HG03039 (cell line): Measurements from ENCODE around the gene RAB11FIP4.
A peak's percentile ranks its signal among the peaks of the same experiment; 100 is the strongest.

ENCODE experiments used
- ATAC-seq: cut with Tn5 transposase; IDR thresholded peaks from one replicate; pipeline ENCODE4 v1.9.1; 2021; ENCODE audit warnings: mild to moderate bottlenecking, moderate library complexity; ENCODE audit not compliant: unreplicated experiment

The RAB11FIP4 gene

DNA sequence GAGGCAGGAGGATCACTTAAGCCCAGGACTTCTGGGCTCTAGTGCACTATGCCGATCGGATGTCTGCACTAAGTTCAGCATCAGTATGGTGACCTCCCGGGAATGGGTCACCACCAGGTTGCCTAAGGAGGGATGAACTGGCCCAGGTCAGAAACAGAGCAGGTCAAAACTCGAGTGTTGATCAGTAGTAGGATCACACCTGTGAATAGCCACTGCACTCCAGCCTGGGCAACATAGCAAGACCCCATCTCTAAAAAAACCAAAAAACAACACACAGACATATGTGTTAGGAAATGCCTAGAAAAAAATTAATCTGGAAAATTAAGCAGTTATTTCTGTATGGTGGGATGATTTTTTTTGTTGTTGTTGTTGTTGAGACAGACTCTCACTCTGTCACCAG, 127.0 kb downstream of the RAB11FIP4 start:
- ATAC-seq, result no peak

GRCh38 chr17:31521632-31522283, 130.3 kb downstream of the RAB11FIP4 start:
- no peak for ATAC-seq

- no peak for ATAC-seq
Observed at GRCh38 chr17:31522284-31522931, 130.9 kb downstream of the RAB11FIP4 start.

DNA sequence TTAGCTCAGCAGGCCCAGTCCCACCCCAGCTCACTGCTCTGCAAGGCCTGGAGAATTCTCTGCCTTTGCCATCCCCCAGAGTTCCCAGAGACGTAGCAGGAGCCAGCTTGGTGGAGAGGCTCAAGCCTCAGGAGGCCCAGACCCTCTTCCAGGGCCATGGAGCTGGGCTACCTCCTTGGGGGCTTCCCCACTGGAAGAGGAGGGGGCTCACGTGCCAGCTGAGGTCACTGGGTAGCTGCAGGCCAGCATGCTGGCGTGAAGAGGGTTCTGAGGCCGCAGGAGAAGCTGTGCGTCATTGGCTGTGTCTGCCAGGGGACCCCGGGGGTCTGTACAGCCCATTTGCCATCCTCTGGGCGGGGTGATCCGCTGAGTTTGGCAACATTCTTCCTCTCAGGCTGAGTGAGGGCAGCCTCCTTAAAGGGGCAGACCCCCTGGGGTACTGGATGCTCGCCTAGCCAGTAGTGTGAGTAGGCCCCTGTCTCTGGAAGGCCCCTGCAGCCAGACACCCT, 131.6 kb downstream of the RAB11FIP4 start:
- ATAC-seq, result no peak

DNA sequence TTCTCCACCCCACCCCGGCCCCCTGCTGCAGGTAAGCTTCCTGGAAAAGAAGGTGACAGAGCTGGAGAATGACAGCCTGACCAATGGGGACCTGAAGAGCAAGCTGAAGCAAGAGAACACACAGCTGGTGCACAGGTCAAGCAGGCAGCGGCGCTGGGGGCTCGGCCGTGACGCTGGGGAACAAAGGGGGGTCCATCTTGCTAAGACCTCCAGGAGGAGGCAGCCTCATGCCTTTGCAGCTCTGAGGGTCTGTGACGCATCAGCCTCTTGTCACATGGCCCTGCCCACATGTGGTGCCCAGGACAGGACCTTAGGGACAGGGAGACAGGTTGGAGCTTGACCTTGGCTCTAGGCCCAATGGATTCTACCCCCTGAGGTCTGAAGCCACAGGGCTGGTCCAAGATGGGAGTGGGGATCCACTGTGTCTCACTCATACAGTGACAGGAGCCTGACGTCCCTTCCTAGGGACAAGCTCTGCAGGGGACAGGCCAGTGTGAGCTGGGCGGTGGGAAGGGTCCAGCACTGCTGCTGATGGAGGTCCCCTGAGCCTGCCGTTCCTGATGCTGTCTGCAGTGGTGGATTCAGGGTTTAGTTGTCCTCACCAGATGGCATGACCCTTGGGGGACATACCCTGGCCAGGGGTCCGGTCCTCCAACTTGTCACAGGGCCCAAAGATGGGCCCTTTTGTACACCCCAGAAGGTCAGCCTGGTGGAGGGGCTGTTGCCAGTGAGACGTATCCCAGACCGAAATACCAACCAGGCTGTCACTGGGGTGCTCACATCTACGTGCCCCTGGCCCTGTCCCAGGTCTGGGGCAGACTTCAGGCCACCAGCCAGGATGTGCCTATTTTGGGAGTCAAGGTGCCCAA, 132.6 kb downstream of the RAB11FIP4 start:
- no peak for ATAC-seq

- ATAC-seq, result no peak
Observed at GRCh38 chr17:31524926-31525800, 133.7 kb downstream of the RAB11FIP4 start.

DNA sequence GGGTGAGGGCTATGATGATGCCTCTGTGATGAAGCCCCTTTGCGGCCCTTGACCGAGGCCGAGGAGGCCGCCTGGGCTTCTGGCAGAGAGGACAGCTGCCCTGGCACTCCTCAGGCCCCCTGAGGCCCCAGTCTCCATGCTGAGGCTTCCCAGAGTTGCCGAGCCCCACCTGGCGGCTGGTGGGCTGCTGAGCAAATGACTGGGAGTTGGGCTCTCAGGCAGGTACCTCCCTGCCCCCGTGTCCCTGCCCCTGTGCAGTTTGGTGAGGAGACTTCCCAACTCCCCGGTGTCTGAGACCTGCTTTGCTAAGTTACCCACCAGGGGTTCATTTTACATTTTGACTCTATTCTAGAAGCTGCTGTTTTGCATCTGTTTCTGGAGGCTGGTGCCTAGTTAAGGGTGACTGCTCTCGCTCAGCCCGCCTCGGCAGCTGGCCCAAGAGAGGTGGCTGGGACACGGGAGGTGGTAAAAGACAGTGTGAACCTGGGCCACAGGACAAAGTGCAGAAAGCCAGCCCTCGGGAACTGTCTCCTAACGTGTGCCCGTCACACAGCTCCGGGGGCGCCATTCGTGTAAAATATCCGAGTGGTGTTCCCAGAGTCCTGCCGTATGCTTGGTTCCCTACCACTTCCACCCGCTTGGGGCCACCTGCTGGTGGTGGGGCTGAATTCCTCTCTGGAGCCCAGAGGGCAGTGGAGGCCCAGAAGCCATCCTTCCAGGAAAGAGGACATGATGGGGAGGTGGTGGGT, 134.5 kb downstream of the RAB11FIP4 start:
- no peak for ATAC-seq

- no peak for ATAC-seq
Observed at GRCh38 chr17:31527606-31528005, 136.1 kb downstream of the RAB11FIP4 start.

DNA sequence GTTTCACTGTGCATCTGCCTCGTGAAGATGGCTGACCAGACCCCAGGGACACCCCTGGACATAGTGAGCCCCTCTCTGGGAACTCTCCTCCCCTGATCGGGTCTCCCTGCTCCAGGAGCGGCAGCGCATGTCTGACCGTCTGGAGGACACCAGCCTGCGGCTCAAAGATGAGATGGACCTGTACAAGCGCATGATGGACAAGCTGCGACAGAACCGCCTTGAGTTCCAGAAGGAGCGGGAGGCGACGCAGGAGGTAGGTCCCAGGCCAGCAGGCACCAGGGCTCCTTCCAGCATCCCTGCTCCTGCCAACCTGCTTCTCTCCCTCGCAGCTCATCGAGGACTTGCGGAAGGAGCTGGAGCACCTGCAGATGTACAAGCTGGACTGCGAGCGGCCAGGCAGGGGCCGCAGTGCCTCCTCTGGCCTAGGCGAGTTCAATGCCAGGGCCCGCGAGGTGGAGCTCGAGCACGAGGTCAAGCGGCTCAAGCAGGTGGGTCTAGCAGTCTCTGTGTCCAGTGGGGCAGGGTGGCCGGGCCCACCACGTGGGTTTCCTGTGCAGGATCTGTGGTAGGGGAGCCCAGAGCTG, 136.9 kb downstream of the RAB11FIP4 start:
- no peak for ATAC-seq

GRCh38 chr17:31529841-31530251, 138.4 kb downstream of the RAB11FIP4 start:
- ATAC-seq, result no peak

GRCh38 chr17:31530391-31530985, 139.0 kb downstream of the RAB11FIP4 start:
- ATAC-seq, result no peak

DNA sequence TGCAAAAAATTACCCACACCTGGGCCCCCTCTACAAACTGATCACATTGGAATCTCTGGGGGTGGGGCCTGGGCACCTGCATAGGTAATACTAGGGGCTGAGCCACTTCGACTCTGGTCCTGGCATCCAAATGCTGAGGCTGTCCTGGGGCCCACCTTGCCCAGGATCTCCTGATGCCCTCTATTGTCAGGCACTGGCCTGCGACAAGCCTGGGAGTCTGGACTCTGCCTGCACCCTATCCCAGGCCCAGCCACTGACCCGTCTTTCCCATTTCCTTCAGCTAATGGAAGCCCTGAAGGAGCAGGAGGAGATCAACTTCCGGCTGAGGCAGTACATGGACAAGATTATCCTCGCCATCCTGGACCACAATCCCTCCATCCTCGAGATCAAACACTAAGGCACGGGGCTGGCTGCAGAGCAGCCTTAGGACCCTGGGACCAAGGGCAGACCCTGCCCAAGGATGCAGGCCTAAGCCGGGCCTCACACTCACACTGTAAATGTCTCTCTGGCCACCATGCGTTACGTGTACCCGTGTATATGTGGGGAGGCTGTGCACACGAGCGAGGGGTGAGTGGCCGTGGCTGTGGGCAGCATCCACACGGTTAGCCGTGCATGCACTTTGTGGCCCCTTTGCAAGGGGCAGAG, 140.0 kb downstream of the RAB11FIP4 start:
- ATAC-seq, result no peak

DNA sequence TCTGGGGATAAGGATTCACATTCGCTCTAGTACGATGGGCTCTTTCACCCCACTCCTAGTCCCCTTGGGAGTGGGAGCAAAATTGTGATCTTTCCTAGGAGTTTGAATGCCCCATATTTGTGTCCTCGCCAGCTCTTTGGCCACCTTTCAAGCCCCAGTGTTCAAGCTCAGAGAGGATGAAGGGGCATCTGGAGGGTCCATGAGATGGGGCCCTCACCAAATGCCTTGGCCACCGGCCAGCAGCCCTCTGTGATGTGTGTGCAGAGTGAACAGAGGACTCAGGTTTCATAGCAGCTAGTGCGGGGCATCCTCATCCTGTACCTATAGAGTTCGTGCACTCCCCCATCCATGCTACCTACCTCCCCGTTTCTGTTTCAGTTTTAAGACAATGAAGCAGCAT, 140.6 kb downstream of the RAB11FIP4 start:
- ATAC-seq, result no peak

DNA sequence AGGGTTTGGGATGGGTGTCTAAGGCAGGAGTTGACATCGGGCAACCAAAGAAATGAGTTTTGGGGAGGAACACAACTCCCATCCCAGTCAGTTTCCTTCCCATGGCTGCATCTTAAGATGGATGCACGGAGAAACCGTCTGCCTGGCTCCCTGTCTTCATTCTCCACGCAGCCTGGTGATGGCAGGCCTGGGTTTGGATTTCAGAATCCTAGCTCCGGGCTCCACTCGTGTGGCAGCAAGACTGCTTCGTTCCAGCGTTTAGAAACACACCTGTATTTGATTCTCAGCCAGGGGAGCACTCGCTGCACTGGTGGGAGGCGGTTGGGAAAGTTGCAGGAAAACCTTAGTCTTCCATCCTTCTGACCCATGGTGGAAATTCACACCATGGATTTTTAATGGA, 141.1 kb downstream of the RAB11FIP4 start:
- ATAC-seq, result no peak

DNA sequence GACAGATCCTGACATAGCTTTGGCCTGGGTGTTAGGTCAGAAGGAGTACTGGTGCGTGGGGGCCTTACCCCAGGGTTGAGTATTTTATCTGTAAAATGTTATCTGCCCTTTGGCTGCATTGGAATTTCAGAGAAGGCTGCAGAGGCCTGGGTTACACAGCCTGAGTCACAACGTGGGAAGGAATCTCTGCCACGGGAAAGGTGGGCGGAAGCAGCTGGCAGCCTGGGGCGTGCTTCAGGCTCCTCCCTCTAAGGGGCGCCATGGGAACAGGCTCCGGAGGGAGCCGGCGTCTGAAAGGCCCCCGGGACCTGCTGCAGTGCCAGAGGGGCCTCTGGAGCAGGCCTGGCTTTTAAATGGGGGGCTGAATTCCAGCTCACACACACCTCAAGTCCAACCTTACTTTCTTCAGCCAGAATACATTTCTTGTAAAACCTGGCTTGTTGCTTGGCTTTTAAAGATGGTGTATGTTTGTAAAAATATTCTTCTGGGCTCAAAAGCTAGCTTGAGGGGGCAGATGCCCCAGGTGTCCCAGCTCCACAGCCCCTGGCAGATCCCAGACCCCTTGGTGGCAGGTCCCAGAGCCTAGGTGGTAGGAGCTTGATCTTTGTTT, 142.2 kb downstream of the RAB11FIP4 start:
- ATAC-seq, result no peak

- no peak for ATAC-seq
Observed at GRCh38 chr17:31534223-31534888, 142.9 kb downstream of the RAB11FIP4 start.

GRCh38 chr17:31535581-31535981, 144.1 kb downstream of the RAB11FIP4 start:
- peak; percentile 70 for ATAC-seq

- ATAC-seq, result no peak
Observed at GRCh38 chr17:31536451-31536850, 145.0 kb downstream of the RAB11FIP4 start.
